DND-41 (cell line): ENCODE measurements around the gene AUTS2.

Experiments
- ATAC-seq: fragments of 200-7000 bp; cut with Tn5 transposase; 3 replicates; pipeline ENCODE4 v1.9.1; 2021; ENCODE audit warnings: low read depth; ENCODE audit not compliant: insufficient read depth
- DNase-seq: peaks from one replicate; pipeline ENCODE4 v3.0.0-alpha.2; 2020
- H2AFZ ChIP-seq: 2 replicates; pipeline ENCODE4 v1.6.0; 2012; ENCODE audit warnings: low read depth, low read length
- H3K27ac ChIP-seq: 2 replicates; pipeline ENCODE4 v1.5.1; 2012; ENCODE audit warnings: low read length, inconsistent platforms
- H3K27me3 ChIP-seq: fragments of 200-600 bp; sonication (generic); 2 replicates; pipeline ENCODE4 v1.6.0; 2012; ENCODE audit warnings: low read length, mild to moderate bottlenecking, inconsistent platforms; ENCODE audit not compliant: insufficient read depth, poor library complexity
- H3K36me3 ChIP-seq: 2 replicates; pipeline ENCODE4 v1.5.1; 2012; ENCODE audit warnings: low read length, inconsistent platforms; ENCODE audit not compliant: insufficient read depth
- H3K4me1 ChIP-seq: 2 replicates; pipeline ENCODE4 v1.5.1; 2012; ENCODE audit warnings: mild to moderate bottlenecking, low read length; ENCODE audit not compliant: insufficient read depth
- H3K4me2 ChIP-seq: 2 replicates; pipeline ENCODE4 v1.6.0; 2012; ENCODE audit warnings: mild to moderate bottlenecking, moderate library complexity, low read length, inconsistent platforms; ENCODE audit not compliant: insufficient read depth
- H3K4me3 ChIP-seq, 2 experiments: fragments of 200-600 bp in 1 of 2; shearing (Covaris generic) in 1 of 2; 2 replicates each; pipeline ENCODE4 v1.5.1; 2012 to 2016; ENCODE audit warnings: inconsistent platforms in 2 of 2, low read length in 2 of 2, mild to moderate bottlenecking in 2 of 2, low read depth in 1 of 2, moderate library complexity in 1 of 2
- H3K79me2 ChIP-seq: 2 replicates; pipeline ENCODE4 v1.6.0; 2012; ENCODE audit warnings: low read length, inconsistent platforms; ENCODE audit not compliant: insufficient read depth
- H3K9ac ChIP-seq: 2 replicates; pipeline ENCODE4 v1.6.0; 2012; ENCODE audit warnings: low read depth, mild to moderate bottlenecking, inconsistent platforms, low read length, moderate library complexity
- H3K9me3 ChIP-seq: 2 replicates; pipeline ENCODE4 v1.5.1; 2012; ENCODE audit warnings: low read length, moderate library complexity, mild to moderate bottlenecking, inconsistent platforms; ENCODE audit not compliant: insufficient read depth, severe bottlenecking
- H4K20me1 ChIP-seq: 2 replicates; pipeline ENCODE4 v1.6.0; 2012; ENCODE audit warnings: low read length; ENCODE audit not compliant: insufficient read depth
- EZH2 ChIP-seq: IDR thresholded peaks from 3 replicates; pipeline ENCODE4 v1.6.1; 2012; ENCODE audit warnings: borderline replicate concordance, low read depth, mild to moderate bottlenecking, moderate library complexity, low read length, inconsistent platforms; ENCODE audit not compliant: severe bottlenecking
- TF ChIP-seq, protein P1 (sequence below): IDR thresholded peaks from 2 replicates; pipeline ENCODE4 v1.5.1; 2012; ENCODE audit warnings: borderline replicate concordance, low read length, moderate library complexity, mild to moderate bottlenecking; ENCODE audit not compliant: poor library complexity, severe bottlenecking; ENCODE audit errors: extremely low read depth

Gene AUTS2

DNA sequence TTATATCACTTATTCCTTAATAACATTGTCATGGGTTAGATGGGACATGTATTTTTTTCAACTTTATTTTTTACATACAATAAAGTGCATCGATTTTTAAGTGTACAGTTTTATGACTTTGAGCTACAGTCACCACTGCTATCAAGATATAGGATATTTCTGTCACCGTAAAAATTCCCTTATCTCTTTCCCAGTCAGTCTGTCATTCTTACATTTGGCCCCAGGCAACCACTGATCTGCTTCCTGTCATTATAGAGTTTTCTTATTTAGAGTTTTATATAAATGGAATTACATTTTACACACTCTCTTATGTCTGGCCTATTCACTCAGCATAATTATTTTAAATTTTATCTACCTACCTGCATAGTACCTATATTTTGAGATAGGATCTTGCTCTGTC is 145.2 kb downstream of the AUTS2 start:
- Histone ChIP-seq H3K27ac (no peak overlapping the region), H3K79me2 (peaks cover 61% of the 10 kb centered on the region), H4K20me1 (peaks cover 38% of the 10 kb centered on the region; the same call in 1 of the 2 replicates), H3K4me2 (no peak overlapping the region), H3K27me3 (no peaks in the 10 kb centered on the region), H3K36me3 (no peaks in the 10 kb centered on the region), H3K9ac (no peak overlapping the region), H2AFZ (no peak overlapping the region), H3K4me1 (peaks cover 25% of the 10 kb centered on the region), H3K4me3 (no peak overlapping the region), H3K9me3 (no peaks in the 10 kb centered on the region)
- DNase-seq (no peak), ATAC-seq (no peak)
- TF ChIP-seq, protein P1, sequence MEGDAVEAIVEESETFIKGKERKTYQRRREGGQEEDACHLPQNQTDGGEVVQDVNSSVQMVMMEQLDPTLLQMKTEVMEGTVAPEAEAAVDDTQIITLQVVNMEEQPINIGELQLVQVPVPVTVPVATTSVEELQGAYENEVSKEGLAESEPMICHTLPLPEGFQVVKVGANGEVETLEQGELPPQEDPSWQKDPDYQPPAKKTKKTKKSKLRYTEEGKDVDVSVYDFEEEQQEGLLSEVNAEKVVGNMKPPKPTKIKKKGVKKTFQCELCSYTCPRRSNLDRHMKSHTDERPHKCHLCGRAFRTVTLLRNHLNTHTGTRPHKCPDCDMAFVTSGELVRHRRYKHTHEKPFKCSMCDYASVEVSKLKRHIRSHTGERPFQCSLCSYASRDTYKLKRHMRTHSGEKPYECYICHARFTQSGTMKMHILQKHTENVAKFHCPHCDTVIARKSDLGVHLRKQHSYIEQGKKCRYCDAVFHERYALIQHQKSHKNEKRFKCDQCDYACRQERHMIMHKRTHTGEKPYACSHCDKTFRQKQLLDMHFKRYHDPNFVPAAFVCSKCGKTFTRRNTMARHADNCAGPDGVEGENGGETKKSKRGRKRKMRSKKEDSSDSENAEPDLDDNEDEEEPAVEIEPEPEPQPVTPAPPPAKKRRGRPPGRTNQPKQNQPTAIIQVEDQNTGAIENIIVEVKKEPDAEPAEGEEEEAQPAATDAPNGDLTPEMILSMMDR, result no peak
- TF ChIP-seq EZH2, result no peak

DNA sequence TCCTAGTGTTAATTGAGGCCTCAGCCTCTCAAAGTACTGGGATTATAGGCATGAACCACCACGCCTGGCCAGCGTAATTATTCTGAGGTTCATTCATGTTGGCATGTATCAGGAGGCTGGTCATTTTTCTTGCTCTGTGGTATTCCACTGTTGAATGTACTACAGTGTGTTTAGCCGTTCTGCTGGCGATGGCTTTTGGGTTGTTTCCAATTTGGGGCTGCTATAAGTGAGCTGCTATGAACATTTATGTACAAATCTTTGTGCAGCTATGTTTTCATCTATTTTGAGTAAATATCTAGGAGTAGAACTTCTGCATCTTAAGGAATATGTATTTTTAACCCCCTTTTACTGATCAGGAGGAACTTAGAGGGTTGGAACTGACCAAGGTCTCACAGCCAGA is 145.8 kb downstream of the AUTS2 start:
- Histone ChIP-seq H3K9ac (no peak overlapping the region), H4K20me1 (peaks cover 35% of the 10 kb centered on the region; the same call in 1 of the 2 replicates), H3K4me1 (peaks cover 19% of the 10 kb centered on the region), H3K27ac (no peak overlapping the region), H2AFZ (no peak overlapping the region), H3K9me3 (no peaks in the 10 kb centered on the region), H3K4me3 (no peak overlapping the region), H3K36me3 (no peaks in the 10 kb centered on the region), H3K4me2 (no peak overlapping the region), H3K79me2 (peaks cover 65% of the 10 kb centered on the region), H3K27me3 (no peaks in the 10 kb centered on the region)
- no peak for TF ChIP-seq EZH2
- TF ChIP-seq, protein P1, result no peak
- ATAC-seq, result no peak
- no peak for DNase-seq

DNA sequence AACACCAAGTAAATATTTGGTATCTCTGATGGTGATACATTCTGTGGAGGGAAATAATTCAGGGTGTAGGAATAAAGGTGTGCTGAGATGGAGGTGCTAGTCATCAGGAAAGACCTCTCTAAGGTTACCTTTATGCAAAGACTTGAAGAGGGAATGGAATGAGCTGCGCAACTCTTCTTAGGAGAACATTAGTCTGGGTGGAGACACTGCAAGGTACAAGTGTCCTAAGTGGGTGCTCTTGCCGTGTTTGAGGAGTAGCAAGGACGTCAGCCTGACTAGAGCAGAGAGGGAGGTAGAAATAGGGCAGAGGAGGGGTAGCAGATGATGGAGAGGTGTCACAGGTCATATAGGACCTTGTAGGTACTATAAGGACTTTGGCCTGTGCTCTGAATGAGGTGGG is 148.1 kb downstream of the AUTS2 start:
- Histone ChIP-seq H3K36me3 (no peaks in the 10 kb centered on the region), H3K4me3 (no peak overlapping the region), H3K79me2 (peaks cover 66% of the 10 kb centered on the region), H3K27ac (no peak overlapping the region), H3K9me3 (no peaks in the 10 kb centered on the region), H4K20me1 (peaks cover 34% of the 10 kb centered on the region; the same call in 1 of the 2 replicates), H2AFZ (no peak overlapping the region), H3K27me3 (no peaks in the 10 kb centered on the region), H3K9ac (no peak overlapping the region), H3K4me2 (no peak overlapping the region), H3K4me1 (no peaks in the 10 kb centered on the region)
- no peak for DNase-seq
- no peak for ATAC-seq
- TF ChIP-seq, protein P1, result no peak
- no peak for TF ChIP-seq EZH2

DNA sequence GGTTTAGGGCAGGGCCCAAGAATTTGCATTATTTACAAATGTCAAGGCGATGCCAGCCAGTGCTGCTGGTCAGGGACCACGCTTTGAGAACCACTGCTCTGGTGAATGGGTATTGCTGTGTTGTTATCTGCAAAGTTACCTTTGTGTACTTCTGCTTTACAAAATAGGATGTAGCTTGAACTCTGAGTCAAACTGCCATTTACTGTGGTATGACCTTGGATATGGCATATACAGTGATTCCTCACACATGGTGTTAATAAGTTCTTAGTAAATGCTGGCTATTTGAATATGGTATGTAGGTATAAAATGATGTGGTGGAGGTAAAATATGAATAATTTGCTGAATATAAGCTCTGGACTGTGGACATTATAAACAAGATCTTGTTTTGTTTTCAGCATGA is 148.9 kb downstream of the AUTS2 start:
- no peak overlapping the region for H3K27ac ChIP-seq
- no peak for DNase-seq
- no peak overlapping the region for H3K4me3 ChIP-seq
- no peaks in the 10 kb centered on the region for H3K27me3 ChIP-seq
- TF ChIP-seq, protein P1, result no peak
- TF ChIP-seq EZH2, result no peak
- peaks cover 67% of the 10 kb centered on the region for H3K79me2 ChIP-seq
- H3K4me2 ChIP-seq, result no peak overlapping the region
- no peaks in the 10 kb centered on the region for H3K36me3 ChIP-seq
- no peaks in the 10 kb centered on the region for H3K4me1 ChIP-seq
- H3K9ac ChIP-seq, result no peak overlapping the region
- no peak overlapping the region for H2AFZ ChIP-seq
- no peaks in the 10 kb centered on the region for H3K9me3 ChIP-seq
- no peak for ATAC-seq
- H4K20me1 ChIP-seq, result peaks cover 35% of the 10 kb centered on the region; the same call in 1 of the 2 replicates
